Measurements from ENCODE around the gene CASR.

The CASR gene

DNA sequence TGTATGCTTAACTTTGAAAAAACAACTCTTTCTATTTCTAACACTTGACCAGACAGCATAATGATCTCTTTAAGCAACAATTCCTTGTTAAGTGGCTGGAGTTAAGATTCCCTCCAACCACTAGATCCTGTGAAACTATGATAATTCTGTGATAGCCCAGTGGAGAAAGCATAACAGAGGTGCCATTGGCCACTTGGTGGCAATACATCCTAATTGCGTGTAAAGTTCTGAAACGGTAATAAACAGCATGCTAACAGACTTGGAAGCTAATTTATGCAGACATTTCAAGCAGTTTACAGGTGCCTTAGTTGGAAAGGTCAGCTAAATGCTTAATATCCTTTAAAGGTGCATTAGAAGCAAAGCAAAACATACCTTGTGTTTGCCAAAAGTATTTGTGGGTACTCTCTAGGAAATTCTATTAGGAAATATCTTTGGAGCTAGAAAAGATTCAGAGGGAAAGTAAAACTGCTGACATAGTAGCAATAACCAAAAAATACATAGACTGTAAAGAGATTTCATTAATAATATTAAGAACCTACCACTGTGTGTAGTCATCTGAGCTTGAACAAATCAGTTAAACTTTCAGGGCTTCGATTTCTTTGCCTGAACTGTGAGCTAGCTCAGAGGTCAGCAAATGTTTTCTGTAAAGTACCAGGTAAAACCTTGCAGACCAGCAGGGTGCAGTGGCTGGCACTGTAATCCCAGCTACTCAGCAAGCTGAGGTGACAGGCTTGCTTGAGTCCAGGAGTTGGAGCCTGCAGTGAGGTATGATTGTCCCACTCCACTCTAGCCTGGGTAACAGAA lies 122.6 kb downstream of the CASR start:
- no peak for DNase-seq (ENCODE audit: low read depth)

DNA sequence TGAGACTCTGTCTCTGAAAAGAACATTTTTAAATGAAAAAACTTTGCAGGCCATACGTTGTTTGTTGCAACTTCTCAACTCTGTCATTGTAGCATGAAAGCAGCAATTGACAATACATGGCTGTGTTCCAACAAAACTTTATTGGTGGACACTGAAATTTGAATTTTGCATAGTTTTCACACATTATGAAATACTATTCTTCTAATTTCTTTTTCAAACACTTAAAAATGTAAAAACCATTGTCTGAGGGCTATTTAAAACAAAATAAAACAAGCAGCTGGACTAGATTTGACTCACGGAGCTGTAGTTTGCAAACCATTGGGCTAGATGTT lies 123.1 kb downstream of the CASR start:
- no peak for DNase-seq (ENCODE audit: low read depth)

DNA sequence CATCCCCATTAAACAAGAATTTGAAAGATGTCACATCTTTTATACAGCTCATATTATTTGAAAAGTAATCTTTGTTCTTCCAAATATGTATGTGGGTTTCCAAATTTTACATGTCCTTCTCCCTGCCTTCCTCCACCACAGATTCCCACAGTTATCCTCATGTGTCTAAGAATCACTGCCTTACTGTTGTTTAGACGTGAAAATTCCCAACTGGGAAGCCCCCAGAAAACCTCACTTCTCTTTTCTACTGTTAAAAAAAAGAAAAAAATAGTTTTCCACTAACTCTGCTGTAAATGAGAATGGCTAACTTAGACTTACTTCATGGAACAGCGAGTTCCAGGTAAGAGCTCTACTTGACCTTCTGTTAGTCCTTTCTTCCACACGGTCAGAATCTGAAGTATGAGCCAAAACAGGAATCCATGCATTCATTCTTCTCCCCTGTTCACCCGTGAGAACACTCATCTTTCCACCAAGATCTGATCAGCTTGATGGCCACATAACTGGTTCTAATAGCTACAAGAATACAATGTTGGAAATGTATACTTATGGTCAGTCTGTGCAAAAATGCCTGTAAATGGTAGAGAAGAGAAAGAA lies 123.7 kb downstream of the CASR start:
- no peak for DNase-seq (ENCODE audit: low read depth)

DNA sequence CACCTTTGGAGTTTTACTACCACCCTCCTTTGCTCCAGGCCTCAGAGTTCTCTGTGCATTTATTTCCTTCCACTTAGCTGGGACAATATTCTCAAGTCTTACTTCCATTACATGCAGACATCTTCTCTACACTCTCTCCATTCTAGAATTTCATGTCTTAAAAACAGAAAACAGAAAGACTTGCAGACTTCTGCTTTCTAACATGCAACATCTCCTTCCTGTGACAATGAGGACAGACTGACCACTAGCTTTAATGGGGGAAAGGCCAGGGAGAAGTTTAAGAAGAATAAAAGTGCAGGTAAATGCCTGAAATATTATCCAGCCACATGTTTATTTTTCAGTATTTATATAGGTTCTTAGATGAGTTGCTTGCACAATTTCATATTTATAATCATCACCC lies 124.5 kb downstream of the CASR start:
- DNase-seq (ENCODE audit: low read depth): no peak

DNA sequence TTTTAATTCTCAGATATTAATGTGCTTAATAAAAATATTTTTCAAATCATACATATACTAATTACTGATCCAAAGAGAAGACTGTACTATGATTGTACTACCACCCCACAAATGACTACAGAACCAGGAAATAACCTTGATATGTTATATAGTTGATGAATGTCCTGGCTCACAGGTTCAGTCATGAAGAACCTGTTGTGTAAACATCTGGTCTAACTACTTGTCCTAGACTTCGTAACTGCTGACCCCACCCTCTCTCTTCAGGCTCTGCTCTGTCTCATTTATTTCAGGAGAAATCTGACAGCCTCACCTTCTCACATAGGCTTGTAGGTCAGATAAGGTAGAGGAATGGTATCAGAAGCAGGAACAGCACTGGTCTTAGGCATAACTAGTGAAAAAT lies 126.9 kb downstream of the CASR start:
- DNase-seq (ENCODE audit: low read depth): no peak

DNA sequence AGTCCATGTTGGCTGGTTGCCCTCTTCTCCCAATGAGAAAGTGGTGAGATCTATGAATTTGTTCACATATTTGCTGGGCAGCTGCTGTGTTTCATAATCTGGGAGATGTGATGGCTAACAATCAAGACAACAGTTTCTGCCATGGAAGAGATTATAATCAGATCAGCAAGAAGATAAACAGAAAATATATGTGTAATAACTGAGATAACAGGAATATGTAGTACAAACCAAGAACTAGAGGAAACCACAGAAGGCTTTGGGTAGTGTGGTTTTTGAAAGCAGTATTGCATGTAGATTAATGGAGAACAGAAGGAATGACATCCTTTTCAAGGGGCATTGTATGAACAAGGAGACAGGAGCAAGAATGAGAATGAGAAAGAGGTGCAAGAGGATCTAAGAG lies 129.4 kb downstream of the CASR start:
- no peak for DNase-seq (ENCODE audit: low read depth)

DNA sequence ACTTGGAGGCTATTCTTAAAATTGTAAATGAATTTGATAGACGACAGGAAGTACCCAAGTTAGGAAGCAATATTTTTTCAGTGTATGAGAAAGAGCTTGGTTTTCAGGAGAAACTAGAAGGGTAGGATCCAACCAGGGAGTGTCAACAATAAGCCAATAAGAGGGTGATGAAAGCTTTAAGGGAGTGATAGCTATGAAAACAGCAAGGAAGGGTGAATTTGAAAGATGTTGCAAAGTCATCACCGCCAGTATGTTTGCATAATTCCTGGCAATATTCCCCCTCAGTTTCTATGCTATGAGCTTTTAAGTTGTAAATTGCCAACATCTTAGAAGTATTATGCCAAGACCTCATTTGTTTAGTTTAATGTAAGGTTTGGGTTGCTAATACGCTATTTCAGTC lies 129.8 kb downstream of the CASR start:
- DNase-seq (ENCODE audit: low read depth): no peak

DNA sequence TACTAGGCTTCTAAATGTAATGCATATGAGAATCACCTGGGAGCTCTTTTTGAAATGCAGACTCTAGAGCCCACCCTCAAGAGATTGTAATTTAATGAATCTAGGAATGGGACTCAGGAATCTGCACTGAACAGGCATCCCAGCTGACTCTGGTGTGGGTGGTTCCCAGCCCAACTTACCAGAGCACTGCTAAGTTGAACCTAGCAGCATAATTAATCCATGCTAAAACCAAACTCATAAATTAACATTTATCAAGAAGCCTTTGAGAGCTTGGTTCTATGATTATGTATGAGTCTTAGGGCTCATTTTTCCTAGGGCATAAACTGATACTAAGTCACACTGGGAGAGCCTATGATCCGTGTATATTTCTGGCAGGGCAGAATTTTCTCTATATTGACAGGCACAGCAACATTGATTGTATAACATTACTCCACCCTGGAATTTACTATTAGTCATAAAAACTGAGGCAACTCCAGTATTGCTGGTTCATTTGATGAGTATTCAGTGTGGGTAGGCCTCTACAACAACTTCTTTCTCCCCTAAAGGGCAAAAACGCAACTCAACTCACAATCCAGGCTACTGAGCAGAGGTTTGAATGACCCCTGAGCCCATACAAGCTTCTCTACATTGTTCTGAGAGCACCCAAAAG lies 130.9 kb downstream of the CASR start:
- no peak for DNase-seq (ENCODE audit: low read depth)

DNA sequence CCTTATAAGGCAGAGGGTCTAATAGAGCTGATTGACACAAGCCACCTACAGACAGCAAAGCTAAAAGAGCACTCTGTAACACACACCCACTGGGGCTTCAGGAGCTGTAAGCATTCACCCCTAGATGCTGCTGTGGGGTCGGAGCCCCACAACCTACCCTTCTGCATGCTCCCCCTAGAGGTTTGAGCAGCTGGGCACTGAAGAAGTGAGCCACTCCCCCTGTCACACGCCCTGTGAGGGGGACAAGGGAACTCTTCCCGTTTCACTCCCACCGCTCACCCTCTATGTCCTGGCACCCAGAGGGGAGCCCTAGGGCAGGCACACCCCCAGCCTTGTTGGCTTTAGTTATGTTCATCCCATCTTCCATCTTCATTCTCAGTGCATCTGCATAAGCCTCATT lies 132.2 kb downstream of the CASR start:
- no peak for DNase-seq (ENCODE audit: low read depth)

DNA sequence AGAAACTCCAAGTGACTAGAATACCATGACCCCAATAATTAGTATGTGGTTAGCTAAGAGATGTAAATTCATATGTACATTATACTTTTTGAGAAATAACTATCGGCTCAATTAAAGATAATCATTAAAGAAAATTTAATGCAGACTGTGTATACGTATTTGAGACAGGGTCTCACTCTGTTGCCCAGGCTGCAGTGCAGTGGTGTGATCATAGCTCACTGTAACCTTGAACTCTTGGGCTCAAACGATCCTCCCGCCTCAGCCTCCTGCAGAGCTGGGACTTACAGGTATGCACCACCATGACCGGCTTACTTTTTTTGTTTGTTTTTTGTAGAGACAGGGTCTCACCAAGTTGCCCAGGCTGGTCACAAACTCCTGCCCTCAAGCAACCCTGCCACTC lies 132.9 kb downstream of the CASR start:
- DNase-seq (ENCODE audit: low read depth): no peak

DNA sequence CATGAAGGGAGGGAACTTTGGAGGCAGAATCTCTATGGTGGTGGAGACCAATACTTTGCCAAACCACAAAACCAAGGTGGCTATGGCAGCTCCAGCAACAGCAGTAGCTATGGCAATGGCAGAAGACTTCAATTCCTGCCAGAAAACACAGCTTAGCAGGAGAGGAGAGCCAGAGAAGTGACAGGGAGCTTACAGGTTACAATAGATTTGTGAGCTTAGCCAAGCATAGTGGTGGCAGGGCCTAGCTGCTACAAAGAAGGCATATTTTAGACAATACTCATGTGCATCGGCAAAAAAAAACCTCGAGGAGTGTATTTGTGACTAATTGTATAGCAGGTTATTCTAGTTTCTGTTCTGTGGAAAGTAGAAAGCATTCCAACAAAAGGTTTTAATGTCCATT lies 135.2 kb downstream of the CASR start:
- DNase-seq (ENCODE audit: low read depth): no peak

DNA sequence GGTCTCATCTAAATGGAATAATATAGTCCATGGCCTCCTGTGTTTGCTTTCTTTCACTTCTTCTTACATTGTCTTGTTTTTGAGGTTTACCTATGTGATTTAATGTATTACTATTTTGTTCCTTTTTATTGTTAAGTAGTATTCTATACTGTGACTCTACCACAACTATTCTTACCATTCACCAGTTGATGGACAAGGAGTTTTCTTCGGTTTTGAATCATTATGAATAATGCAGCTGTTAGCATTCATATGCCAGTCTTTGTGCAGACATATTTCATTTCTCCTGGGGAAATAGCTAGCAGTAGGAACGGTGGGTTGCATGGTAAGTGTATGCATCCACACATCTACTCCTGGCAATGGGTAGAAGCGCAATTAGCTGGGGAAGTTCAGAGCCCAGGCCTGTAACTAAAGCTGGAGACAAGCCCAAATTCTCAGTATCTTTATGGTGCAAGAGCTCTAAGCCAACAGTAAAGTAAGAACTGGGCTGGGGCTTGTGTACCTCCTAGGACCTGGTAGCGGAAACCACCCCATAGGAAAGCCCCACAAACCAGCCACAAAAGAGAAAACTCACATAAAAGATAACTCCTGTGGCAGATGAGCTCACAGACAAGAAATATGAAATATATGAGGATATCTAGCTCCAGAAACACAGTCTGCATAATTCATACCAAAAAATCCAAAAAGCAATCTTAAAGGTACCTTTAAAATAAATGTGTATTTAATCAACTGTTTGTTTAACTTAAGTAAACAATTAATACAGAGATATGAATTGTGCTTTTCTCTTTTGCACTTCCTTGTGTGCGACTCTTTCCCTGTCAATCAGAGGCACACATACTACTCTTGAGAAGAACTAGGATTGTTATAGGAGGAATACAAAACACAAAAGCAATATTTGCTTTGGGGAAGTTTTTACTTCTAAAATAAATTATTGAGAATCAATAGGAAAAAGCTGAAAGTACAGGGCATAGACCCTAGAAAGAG lies 138.9 kb downstream of the CASR start:
- no peak for DNase-seq (ENCODE audit: low read depth)

DNA sequence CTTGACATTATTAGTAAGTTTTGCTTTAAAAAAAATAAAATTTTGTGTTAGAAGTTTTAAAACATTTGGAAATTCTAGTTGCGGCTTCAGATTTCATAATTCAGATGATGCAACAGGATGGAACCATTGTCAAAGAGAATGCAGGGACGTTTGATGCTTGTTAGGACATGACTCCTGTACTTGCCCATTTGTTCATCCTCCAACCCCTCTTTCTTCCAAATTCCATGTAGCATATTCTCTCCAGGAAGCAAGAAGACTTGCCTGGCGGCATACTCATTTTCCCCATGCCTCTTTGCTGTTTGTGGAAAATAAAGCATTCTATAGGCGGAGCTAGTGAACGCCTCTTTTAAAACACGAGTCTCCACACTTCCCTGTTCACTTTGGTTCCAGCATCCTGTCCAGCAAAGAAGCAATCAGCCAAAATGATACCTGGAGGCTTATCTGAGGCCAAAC lies 141.4 kb downstream of the CASR start, which contains the start of gene CSTA:
Gene CSTA, plus strand, starts transcription at position 378 of the 453 bp plus-strand sequence. Its CDS starts 45 bp downstream, at position 423.
- DNase-seq (ENCODE audit: low read depth): no peak

DNA sequence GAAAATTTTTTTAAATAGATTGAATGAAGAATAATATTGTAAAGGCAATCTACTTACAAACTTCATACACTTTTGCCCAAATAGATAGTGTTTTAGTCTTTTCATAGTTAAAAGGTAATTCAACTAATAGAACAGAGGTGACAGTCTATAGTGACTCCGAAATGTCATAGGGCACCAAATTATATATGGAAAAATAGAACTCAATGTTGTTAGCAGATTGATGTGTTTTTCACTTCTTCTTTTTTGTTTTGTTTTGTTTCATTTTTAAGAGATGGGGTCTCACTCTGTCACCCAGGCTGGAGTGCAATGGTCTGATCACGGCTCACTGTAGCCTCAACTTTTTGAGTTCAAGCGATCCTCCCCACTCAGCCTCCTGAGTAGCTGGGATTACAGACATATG lies 142.3 kb downstream of the CASR start:
- DNase-seq (ENCODE audit: low read depth): no peak

DNA sequence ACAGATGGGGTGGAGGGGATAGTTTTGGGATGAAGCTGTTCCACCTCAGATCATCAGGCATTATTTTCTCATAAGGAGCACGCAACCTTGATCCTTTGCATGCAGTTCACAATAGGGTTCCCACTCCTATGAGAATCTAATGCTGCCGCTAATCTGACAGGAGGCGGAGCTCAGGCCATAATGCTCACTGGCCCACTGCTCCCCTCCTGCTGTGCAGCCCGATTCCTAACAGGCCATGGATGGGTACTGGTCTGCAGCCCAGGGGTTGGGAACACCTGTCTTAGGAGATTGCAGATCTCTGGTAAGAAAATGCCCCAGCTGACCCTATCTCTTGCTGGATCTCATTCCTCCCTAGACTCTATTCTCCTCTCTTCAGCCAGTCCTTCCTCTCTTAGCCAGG lies 148.4 kb downstream of the CASR start:
- no peak for DNase-seq (ENCODE audit: low read depth)

DNA sequence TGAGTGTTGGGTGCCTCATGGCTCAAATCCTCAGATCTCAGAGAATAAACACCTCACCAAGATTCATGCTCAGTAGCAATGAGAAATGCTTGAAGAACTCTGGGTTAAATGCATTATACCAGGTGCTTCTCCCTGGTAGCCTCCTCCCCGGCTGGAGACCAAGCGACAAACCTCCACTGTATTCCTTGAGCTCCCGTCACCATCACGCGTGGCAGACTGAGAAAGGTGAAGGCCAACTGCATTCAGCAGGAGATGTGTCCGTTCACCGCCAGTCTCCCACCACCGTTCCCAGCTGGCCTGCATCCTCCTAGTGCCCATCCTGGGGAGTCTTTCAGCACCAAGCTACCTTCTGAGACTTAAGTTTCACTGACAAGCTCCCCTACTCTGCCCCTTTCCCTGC lies 149.1 kb downstream of the CASR start:
- no peak for DNase-seq (ENCODE audit: low read depth)
